ENCODE data around the gene FAM184A. TPM values are rescaled to one million over a fixed set of nuclear protein-coding genes. Genes with fewer than 3 reads are reported as not detected.
A peak's percentile ranks its signal among the peaks of the same experiment; 100 is the strongest.

Gene FAM184A
- total and polyA plus RNA-seq, 2 donors, result 1.4 to 3.3 TPM

GRCh38 chr6:118974790-118975189 lies 103.7 kb downstream of the FAM184A start:
- Histone ChIP-seq H3K4me3 (ENCODE audit: low read length in 2 of 2) (no peak overlapping the region), H3K27ac (ENCODE audit: low read depth in 1 of 2, low read length in 1 of 2) (no peak overlapping the region), H3K36me3 (ENCODE audit: control insufficient read depth in 2 of 2, insufficient read depth in 2 of 2, low read length in 1 of 2) (no peaks in the 10 kb centered on the region), H3K4me1 (ENCODE audit: control insufficient read depth in 2 of 2, insufficient read depth in 2 of 2, low read length in 2 of 2) (no peaks in the 10 kb centered on the region), H3K9me3 (ENCODE audit: control insufficient read depth in 2 of 2, insufficient read depth in 1 of 2, low read length in 1 of 2) (no peaks in the 10 kb centered on the region), H3K27me3 (ENCODE audit: control insufficient read depth in 2 of 2, insufficient read depth in 1 of 2, low read length in 1 of 2) (no peaks in the 10 kb centered on the region)
- WGBS, result 96% methylated on average over 1 of the region's 1 CpG
- no peak for DNase-seq (ENCODE audit: low read depth in 6 of 9, low spot score in 9 of 9)

GRCh38 chr6:118971682-118972081 lies 106.8 kb downstream of the FAM184A start:
- no peaks in the 10 kb centered on the region for H3K27me3 ChIP-seq (ENCODE audit: control insufficient read depth in 2 of 2, insufficient read depth in 1 of 2, low read length in 1 of 2)
- H3K4me3 ChIP-seq (ENCODE audit: low read length in 2 of 2), result no peak overlapping the region
- no peaks in the 10 kb centered on the region for H3K4me1 ChIP-seq (ENCODE audit: control insufficient read depth in 2 of 2, insufficient read depth in 2 of 2, low read length in 2 of 2)
- no peak for DNase-seq (ENCODE audit: low read depth in 6 of 9, low spot score in 9 of 9)
- no peaks in the 10 kb centered on the region for H3K36me3 ChIP-seq (ENCODE audit: control insufficient read depth in 2 of 2, insufficient read depth in 2 of 2, low read length in 1 of 2)
- no peak overlapping the region for H3K27ac ChIP-seq (ENCODE audit: low read depth in 1 of 2, low read length in 1 of 2)
- WGBS, result 98% methylated on average over 1 of the region's 1 CpG
- no peaks in the 10 kb centered on the region for H3K9me3 ChIP-seq (ENCODE audit: control insufficient read depth in 2 of 2, insufficient read depth in 1 of 2, low read length in 1 of 2)

GRCh38 chr6:118970866-118971265 lies 107.6 kb downstream of the FAM184A start:
- over 99% methylated on average over 3 of the region's 3 CpGs for WGBS

GRCh38 chr6:118968416-118968815 lies 110.0 kb downstream of the FAM184A start:
- Histone ChIP-seq H3K4me3 (ENCODE audit: low read length in 2 of 2) (no peak overlapping the region), H3K27ac (ENCODE audit: low read depth in 1 of 2, low read length in 1 of 2) (no peak overlapping the region), H3K36me3 (ENCODE audit: control insufficient read depth in 2 of 2, insufficient read depth in 2 of 2, low read length in 1 of 2) (no peaks in the 10 kb centered on the region), H3K9me3 (ENCODE audit: control insufficient read depth in 2 of 2, insufficient read depth in 1 of 2, low read length in 1 of 2) (no peaks in the 10 kb centered on the region), H3K27me3 (ENCODE audit: control insufficient read depth in 2 of 2, insufficient read depth in 1 of 2, low read length in 1 of 2) (no peaks in the 10 kb centered on the region), H3K4me1 (ENCODE audit: control insufficient read depth in 2 of 2, insufficient read depth in 2 of 2, low read length in 2 of 2) (no peaks in the 10 kb centered on the region)
- DNase-seq (ENCODE audit: low read depth in 6 of 9, low spot score in 9 of 9), result peak in 1 of 9 donors; percentile 10
- 59% methylated on average over 2 of the region's 2 CpGs for WGBS

More at GRCh38 chr6:118970866-118971265, 107.6 kb downstream of the FAM184A start:
- Histone ChIP-seq H3K27ac (ENCODE audit: low read depth in 1 of 2, low read length in 1 of 2) (no peak overlapping the region), H3K4me3 (ENCODE audit: low read length in 2 of 2) (no peak overlapping the region), H3K9me3 (ENCODE audit: control insufficient read depth in 2 of 2, insufficient read depth in 1 of 2, low read length in 1 of 2) (no peaks in the 10 kb centered on the region), H3K36me3 (ENCODE audit: control insufficient read depth in 2 of 2, insufficient read depth in 2 of 2, low read length in 1 of 2) (no peaks in the 10 kb centered on the region), H3K27me3 (ENCODE audit: control insufficient read depth in 2 of 2, insufficient read depth in 1 of 2, low read length in 1 of 2) (no peaks in the 10 kb centered on the region), H3K4me1 (ENCODE audit: control insufficient read depth in 2 of 2, insufficient read depth in 2 of 2, low read length in 2 of 2) (no peaks in the 10 kb centered on the region)
- no peak for DNase-seq (ENCODE audit: low read depth in 6 of 9, low spot score in 9 of 9)

- DNase-seq (ENCODE audit: low read depth in 6 of 9, low spot score in 9 of 9), result no peak
- no peaks in the 10 kb centered on the region for H3K36me3 ChIP-seq (ENCODE audit: control insufficient read depth in 2 of 2, insufficient read depth in 2 of 2, low read length in 1 of 2)
- H3K4me3 ChIP-seq (ENCODE audit: low read length in 2 of 2), result no peak overlapping the region
- H3K9me3 ChIP-seq (ENCODE audit: control insufficient read depth in 2 of 2, insufficient read depth in 1 of 2, low read length in 1 of 2), result no peaks in the 10 kb centered on the region
- H3K27me3 ChIP-seq (ENCODE audit: control insufficient read depth in 2 of 2, insufficient read depth in 1 of 2, low read length in 1 of 2), result no peaks in the 10 kb centered on the region
- H3K4me1 ChIP-seq (ENCODE audit: control insufficient read depth in 2 of 2, insufficient read depth in 2 of 2, low read length in 2 of 2), result no peaks in the 10 kb centered on the region
- H3K27ac ChIP-seq (ENCODE audit: low read depth in 1 of 2, low read length in 1 of 2), result no peak overlapping the region
- 96% methylated on average over 2 of the region's 2 CpGs for WGBS
Measured at GRCh38 chr6:118967239-118967638, 111.2 kb downstream of the FAM184A start.

- no peaks in the 10 kb centered on the region for H3K36me3 ChIP-seq (ENCODE audit: control insufficient read depth in 2 of 2, insufficient read depth in 2 of 2, low read length in 1 of 2)
- no peak overlapping the region for H3K27ac ChIP-seq (ENCODE audit: low read depth in 1 of 2, low read length in 1 of 2)
- 96% methylated on average over 2 of the region's 2 CpGs for WGBS
- H3K9me3 ChIP-seq (ENCODE audit: control insufficient read depth in 2 of 2, insufficient read depth in 1 of 2, low read length in 1 of 2), result no peaks in the 10 kb centered on the region
- H3K4me1 ChIP-seq (ENCODE audit: control insufficient read depth in 2 of 2, insufficient read depth in 2 of 2, low read length in 2 of 2), result no peaks in the 10 kb centered on the region
- no peaks in the 10 kb centered on the region for H3K27me3 ChIP-seq (ENCODE audit: control insufficient read depth in 2 of 2, insufficient read depth in 1 of 2, low read length in 1 of 2)
- no peak overlapping the region for H3K4me3 ChIP-seq (ENCODE audit: low read length in 2 of 2)
- no peak for DNase-seq (ENCODE audit: low read depth in 6 of 9, low spot score in 9 of 9)
Measured at GRCh38 chr6:118965843-118966370, 112.6 kb downstream of the FAM184A start.

- DNase-seq (ENCODE audit: low read depth in 6 of 9, low spot score in 9 of 9), result no peak
- Histone ChIP-seq H3K9me3 (ENCODE audit: control insufficient read depth in 2 of 2, insufficient read depth in 1 of 2, low read length in 1 of 2) (no peaks in the 10 kb centered on the region), H3K27ac (ENCODE audit: low read depth in 1 of 2, low read length in 1 of 2) (no peak overlapping the region), H3K4me3 (ENCODE audit: low read length in 2 of 2) (no peak overlapping the region), H3K4me1 (ENCODE audit: control insufficient read depth in 2 of 2, insufficient read depth in 2 of 2, low read length in 2 of 2) (no peaks in the 10 kb centered on the region), H3K27me3 (ENCODE audit: control insufficient read depth in 2 of 2, insufficient read depth in 1 of 2, low read length in 1 of 2) (no peaks in the 10 kb centered on the region), H3K36me3 (ENCODE audit: control insufficient read depth in 2 of 2, insufficient read depth in 2 of 2, low read length in 1 of 2) (no peaks in the 10 kb centered on the region)
- 96% methylated on average over 3 of the region's 3 CpGs for WGBS
Measured at GRCh38 chr6:118965371-118965770, 113.1 kb downstream of the FAM184A start.

GRCh38 chr6:118963003-118963402 lies 115.5 kb downstream of the FAM184A start:
- H3K27ac ChIP-seq (ENCODE audit: low read depth in 1 of 2, low read length in 1 of 2), result no peak overlapping the region
- no peaks in the 10 kb centered on the region for H3K4me1 ChIP-seq (ENCODE audit: control insufficient read depth in 2 of 2, insufficient read depth in 2 of 2, low read length in 2 of 2)
- H3K4me3 ChIP-seq (ENCODE audit: low read length in 2 of 2), result no peak overlapping the region
- no peaks in the 10 kb centered on the region for H3K27me3 ChIP-seq (ENCODE audit: control insufficient read depth in 2 of 2, insufficient read depth in 1 of 2, low read length in 1 of 2)
- DNase-seq (ENCODE audit: low read depth in 6 of 9, low spot score in 9 of 9), result no peak
- H3K9me3 ChIP-seq (ENCODE audit: control insufficient read depth in 2 of 2, insufficient read depth in 1 of 2, low read length in 1 of 2), result no peaks in the 10 kb centered on the region
- no peaks in the 10 kb centered on the region for H3K36me3 ChIP-seq (ENCODE audit: control insufficient read depth in 2 of 2, insufficient read depth in 2 of 2, low read length in 1 of 2)

- WGBS, result 97% methylated on average over 4 of the region's 4 CpGs
- no peak for DNase-seq (ENCODE audit: low read depth in 6 of 9, low spot score in 9 of 9)
Measured at GRCh38 chr6:118959903-118960302, 118.6 kb downstream of the FAM184A start.

GRCh38 chr6:118953391-118953790 lies 125.1 kb downstream of the FAM184A start:
- no peak for DNase-seq (ENCODE audit: low read depth in 6 of 9, low spot score in 9 of 9)
- H3K36me3 ChIP-seq (ENCODE audit: control insufficient read depth in 2 of 2, insufficient read depth in 2 of 2, low read length in 1 of 2), result no peaks in the 10 kb centered on the region
- H3K27ac ChIP-seq (ENCODE audit: low read depth in 1 of 2, low read length in 1 of 2), result no peak overlapping the region
- H3K9me3 ChIP-seq (ENCODE audit: control insufficient read depth in 2 of 2, insufficient read depth in 1 of 2, low read length in 1 of 2), result no peaks in the 10 kb centered on the region
- H3K4me3 ChIP-seq (ENCODE audit: low read length in 2 of 2), result no peak overlapping the region
- no peaks in the 10 kb centered on the region for H3K27me3 ChIP-seq (ENCODE audit: control insufficient read depth in 2 of 2, insufficient read depth in 1 of 2, low read length in 1 of 2)
- WGBS, result 96% methylated on average over 2 of the region's 2 CpGs
- no peaks in the 10 kb centered on the region for H3K4me1 ChIP-seq (ENCODE audit: control insufficient read depth in 2 of 2, insufficient read depth in 2 of 2, low read length in 2 of 2)

More at GRCh38 chr6:118959903-118960302, 118.6 kb downstream of the FAM184A start:
- H3K4me3 ChIP-seq (ENCODE audit: low read length in 2 of 2), result no peak overlapping the region
- H3K4me1 ChIP-seq (ENCODE audit: control insufficient read depth in 2 of 2, insufficient read depth in 2 of 2, low read length in 2 of 2), result no peaks in the 10 kb centered on the region
- H3K36me3 ChIP-seq (ENCODE audit: control insufficient read depth in 2 of 2, insufficient read depth in 2 of 2, low read length in 1 of 2), result no peaks in the 10 kb centered on the region
- H3K27ac ChIP-seq (ENCODE audit: low read depth in 1 of 2, low read length in 1 of 2), result no peak overlapping the region
- H3K27me3 ChIP-seq (ENCODE audit: control insufficient read depth in 2 of 2, insufficient read depth in 1 of 2, low read length in 1 of 2), result no peaks in the 10 kb centered on the region
- no peaks in the 10 kb centered on the region for H3K9me3 ChIP-seq (ENCODE audit: control insufficient read depth in 2 of 2, insufficient read depth in 1 of 2, low read length in 1 of 2)
